ENCODE results near the gene CCDC136.

CCDC136 gene

DNA sequence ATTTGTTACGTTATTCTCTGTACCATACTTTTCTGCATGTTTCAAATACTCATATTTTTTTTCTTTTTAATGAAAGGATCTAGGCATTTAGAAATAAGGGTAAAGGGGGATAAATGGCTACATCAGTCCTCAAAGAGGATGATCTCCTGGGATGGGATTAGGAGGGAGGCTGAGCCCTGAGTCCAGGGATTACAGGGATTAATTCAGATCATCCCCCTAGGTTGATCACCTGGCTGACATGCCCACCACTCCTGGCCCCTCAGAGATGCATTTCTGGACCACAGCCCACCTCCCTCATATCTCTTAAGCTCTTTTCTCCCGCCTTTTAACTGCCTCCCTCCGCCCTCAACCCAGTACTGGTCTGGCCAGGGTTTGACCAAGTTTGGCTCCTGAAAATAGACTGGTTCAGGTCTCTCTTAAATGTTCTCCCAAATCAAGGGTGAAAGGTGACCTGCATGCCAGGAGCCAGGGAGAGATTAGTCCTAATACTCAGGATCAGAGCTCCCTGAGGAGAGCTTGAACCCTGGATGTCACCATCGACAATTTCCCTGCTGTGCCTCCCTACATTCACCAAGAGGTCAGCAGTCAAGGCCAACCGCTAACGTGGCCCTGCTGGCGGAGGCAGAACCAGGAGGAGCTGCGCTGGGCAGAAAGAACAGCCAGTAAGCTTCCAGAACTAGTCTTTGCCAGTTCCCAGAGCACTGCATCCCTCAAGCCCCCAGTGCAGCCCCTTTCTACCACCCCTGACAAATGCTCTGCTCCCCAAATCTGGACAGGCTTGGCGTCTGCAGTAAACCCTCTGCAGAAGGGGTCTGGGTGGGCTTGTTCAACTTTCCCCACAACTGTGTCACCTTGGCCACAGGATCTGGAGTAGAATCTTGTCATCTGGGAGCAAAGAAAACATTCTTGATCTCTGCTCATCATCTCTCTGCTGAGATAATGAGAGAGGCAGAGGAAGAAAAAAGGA lies 3.0 kb upstream of the CCDC136 start:
- H3K4me3 ChIP-seq (ENCODE audit: low read depth, low read length) = no peak overlapping the region
- TF ChIP-seq, protein P1, sequence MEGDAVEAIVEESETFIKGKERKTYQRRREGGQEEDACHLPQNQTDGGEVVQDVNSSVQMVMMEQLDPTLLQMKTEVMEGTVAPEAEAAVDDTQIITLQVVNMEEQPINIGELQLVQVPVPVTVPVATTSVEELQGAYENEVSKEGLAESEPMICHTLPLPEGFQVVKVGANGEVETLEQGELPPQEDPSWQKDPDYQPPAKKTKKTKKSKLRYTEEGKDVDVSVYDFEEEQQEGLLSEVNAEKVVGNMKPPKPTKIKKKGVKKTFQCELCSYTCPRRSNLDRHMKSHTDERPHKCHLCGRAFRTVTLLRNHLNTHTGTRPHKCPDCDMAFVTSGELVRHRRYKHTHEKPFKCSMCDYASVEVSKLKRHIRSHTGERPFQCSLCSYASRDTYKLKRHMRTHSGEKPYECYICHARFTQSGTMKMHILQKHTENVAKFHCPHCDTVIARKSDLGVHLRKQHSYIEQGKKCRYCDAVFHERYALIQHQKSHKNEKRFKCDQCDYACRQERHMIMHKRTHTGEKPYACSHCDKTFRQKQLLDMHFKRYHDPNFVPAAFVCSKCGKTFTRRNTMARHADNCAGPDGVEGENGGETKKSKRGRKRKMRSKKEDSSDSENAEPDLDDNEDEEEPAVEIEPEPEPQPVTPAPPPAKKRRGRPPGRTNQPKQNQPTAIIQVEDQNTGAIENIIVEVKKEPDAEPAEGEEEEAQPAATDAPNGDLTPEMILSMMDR (IDR thresholded peaks at IDR 0.05; ENCODE audit: borderline replicate concordance, insufficient read depth, low read depth, low read length) = no peak

DNA sequence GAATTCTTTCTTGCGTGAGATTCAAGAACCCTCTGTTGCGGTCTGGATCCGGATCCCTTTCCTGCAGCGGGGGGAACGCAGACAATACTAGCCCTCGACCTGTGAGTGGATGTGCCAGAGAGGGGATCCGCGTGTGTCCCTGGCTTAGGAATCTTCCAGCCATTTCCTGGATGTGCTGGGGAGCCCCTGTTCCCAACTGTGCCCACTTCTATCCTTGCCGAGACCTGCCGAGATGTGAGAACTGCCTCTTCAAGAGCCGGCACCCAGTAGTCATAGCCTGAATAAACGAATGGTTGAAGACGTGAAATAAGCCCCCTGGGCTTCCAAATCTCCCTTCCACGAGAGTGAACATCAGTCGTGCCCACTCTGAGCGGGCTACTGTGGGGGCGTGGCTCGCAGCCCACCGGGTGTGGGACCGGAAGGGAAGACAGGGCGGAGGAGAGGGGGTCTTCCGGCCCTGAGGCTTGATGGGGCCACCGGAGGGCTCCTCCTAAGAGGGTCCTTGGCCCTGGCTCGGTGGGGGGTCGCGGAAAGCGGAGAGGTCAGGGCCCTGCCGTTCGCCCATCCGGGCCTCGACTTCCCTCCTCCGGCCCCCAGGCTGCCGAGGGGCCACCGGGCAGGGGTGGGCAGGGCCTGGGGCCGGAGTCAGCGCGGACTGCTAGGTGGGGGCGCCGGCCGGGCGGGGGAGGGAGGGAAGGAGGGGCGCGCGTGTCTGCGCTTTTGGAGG lies 1.3 kb upstream of the CCDC136 start:
- peak overlapping the region; percentile 77 for H3K4me3 ChIP-seq (ENCODE audit: low read depth, low read length)
- TF ChIP-seq, protein P1 (IDR thresholded peaks at IDR 0.05; ENCODE audit: borderline replicate concordance, insufficient read depth, low read depth, low read length) = no peak

DNA sequence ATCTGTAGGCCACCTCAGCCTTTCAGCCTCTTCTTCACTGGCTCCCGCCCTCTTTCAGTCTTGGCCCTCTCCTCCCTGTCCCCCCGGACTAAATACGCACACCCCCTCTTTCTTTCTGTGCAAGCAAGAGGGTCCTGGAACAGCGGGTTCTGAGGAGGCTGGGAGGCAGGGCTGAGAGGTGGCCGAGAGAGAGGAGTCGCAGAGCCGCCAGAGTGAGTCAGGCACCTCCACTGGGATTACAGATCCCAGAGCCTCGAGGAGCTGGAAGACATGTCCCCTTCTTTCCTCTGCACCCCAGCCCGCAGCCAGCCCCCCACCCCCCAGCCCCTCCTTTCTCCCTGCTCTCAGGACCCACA lies 182 bp downstream of the CCDC136 start:
- TF ChIP-seq, protein P1 (IDR thresholded peaks at IDR 0.05; ENCODE audit: borderline replicate concordance, insufficient read depth, low read depth, low read length) = no peak
- peak overlapping the region; percentile 77 for H3K4me3 ChIP-seq (ENCODE audit: low read depth, low read length)

DNA sequence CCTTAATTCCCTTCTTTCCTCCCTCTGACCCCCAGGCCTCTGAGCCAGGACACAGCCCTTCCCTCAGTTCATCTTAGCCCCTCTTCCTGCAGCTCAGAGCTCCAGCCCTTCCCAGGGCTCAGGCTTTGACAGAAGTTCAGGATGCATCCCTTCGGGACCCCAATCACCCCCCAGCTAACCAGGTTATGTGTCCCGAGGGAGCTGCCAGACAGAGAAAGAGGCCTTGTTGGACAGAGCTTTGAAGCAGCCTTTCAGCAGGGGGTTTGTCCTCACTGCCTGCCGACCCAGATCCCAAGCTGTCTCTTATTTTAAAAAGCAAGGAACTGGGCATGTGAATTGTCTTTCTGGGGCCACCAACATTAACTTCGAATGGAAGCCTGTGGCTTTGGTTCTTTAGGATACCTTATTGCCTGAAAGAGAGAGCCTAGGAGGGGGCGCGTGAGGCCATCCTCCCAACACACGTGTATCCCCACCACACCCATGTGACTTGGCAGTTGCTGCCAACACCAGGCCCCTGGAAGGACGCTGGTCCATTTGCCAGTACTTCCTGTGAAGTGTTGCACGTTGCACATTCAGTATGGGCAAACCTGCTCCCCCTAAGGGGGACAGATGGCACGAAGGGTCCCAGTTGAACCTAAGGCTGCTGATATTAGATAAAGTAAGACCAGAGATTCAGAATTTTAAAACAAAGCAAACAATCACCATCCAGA lies 858 bp downstream of the CCDC136 start:
- H3K4me3 ChIP-seq (ENCODE audit: low read depth, low read length) = no peak overlapping the region
- TF ChIP-seq, protein P1 (IDR thresholded peaks at IDR 0.05; ENCODE audit: borderline replicate concordance, insufficient read depth, low read depth, low read length) = no peak

DNA sequence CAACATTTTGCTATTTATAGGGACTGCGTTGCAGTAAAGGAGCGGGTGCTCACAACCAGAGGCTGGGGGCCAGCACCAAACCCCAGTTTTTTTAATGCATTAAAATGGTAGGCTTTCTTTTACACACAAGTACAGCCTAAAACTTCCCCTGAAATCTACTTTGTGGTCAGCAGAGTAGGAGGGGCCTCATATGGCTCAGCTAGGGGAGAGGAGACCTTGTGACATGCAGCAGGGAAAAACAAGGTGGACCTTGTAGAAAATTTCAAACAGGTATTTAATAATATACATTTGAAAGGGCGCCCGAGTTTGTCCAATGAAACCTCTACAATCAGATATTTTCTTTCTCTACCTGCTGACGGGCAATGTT lies 1.4 kb downstream of the CCDC136 start:
- TF ChIP-seq, protein P1 (IDR thresholded peaks at IDR 0.05; ENCODE audit: borderline replicate concordance, insufficient read depth, low read depth, low read length) = no peak
- H3K4me3 ChIP-seq (ENCODE audit: low read depth, low read length) = no peak overlapping the region

DNA sequence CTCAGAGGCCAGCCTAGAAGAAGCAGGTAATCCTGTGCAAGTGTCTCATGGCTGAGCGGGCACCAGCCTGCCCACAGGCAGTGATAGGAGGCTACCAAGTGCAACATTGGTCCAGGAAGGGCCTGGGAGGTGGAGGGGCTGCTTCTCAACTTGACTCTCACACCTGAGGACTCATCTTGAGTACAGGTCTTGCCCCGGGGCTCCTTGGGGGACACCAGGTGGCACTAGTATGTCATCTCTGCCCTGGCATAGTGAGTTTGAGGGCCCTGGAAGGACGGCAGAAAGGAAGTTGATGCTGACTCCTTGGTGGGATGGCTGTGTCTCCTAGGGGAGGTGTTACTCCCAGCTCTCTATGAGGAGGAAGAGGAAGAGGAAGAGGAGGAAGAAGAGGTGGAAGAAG lies 2.3 kb downstream of the CCDC136 start:
- TF ChIP-seq, protein P1 (IDR thresholded peaks at IDR 0.05; ENCODE audit: borderline replicate concordance, insufficient read depth, low read depth, low read length) = peak; percentile 26; the same call in 1 of the 2 replicates

More for the DNA sequence above, 2.3 kb downstream of the CCDC136 start:
- H3K4me3 ChIP-seq (ENCODE audit: low read depth, low read length) = no peak overlapping the region
